ENCODE results near the gene CAMKK2.

Gene CAMKK2
- total RNA-seq = 13.3 to 24.4 (median 15.8) reads per million in 3 donors

DNA sequence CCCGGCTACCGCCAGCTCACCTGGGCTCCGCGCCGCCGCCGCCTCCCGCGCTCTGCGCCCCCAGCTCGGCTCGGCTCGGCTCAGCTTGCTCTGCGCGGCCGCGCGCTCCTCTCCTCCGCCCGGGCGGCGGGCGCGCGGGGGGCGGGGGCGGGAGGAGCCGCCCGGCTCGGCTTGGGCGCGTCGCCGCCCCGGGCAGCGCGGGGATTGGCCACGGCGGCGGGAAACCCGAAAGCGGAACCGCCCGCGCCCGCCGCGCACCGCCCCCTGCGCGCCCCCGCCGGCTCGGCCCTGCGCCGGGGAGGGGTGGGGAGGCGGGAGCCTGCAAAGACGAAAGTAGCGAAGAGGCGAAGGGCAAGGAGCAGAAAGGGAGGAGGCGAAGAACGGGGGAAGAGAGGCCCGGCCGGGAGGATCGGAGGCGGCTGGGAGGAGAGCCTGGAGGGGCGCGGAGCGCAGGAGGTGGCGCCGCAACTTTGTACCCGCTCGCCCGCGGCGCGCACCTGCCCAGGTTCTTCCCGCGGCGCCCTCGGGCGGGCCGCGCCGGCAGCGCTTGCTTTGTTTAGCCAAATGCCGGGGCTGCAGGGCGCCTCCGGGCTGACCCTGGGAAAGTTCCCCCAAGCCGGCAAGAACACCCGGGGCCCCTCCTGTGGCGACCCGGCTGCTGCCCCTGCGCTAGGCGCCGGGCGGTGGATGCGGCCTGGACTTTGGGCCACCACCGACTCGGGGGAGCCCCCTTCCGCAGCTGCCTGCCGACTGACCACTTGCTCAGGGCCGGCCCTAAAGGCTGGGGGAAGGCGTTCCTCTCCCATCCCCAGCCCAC, at the start of gene CAMKK2:
Gene CAMKK2 (minus strand): TSS at position 92 of the 817 bp plus-strand sequence. CDS start 22,183 bp downstream, outside the sequence.
- Histone ChIP-seq H3K27me3 (replicated peaks; ENCODE audit: control insufficient read depth, insufficient read depth, low read length, poor library complexity, severe bottlenecking) (no peaks in the 10 kb centered on the region), H3K36me3 (ENCODE audit: control insufficient read depth, insufficient read depth, low read length) (no peaks in the 10 kb centered on the region), H3K9me3 (ENCODE audit: control insufficient read depth, low read length) (no peaks in the 10 kb centered on the region), H3K4me1 (ENCODE audit: control insufficient read depth, insufficient read depth, low read length, poor library complexity, severe bottlenecking) (peaks cover 21% of the 10 kb centered on the region), H3K4me3 (ENCODE audit: insufficient read depth, low read depth, low read length, poor library complexity, severe bottlenecking) (peak within 1 kb of the TSS; percentile 92), H3K27ac (ENCODE audit: insufficient read depth, low read length, poor library complexity, severe bottlenecking) (peak within 1 kb of the TSS; percentile 65)
- peak; percentile 69 to 80 (median 78) for DNase-seq

DNA sequence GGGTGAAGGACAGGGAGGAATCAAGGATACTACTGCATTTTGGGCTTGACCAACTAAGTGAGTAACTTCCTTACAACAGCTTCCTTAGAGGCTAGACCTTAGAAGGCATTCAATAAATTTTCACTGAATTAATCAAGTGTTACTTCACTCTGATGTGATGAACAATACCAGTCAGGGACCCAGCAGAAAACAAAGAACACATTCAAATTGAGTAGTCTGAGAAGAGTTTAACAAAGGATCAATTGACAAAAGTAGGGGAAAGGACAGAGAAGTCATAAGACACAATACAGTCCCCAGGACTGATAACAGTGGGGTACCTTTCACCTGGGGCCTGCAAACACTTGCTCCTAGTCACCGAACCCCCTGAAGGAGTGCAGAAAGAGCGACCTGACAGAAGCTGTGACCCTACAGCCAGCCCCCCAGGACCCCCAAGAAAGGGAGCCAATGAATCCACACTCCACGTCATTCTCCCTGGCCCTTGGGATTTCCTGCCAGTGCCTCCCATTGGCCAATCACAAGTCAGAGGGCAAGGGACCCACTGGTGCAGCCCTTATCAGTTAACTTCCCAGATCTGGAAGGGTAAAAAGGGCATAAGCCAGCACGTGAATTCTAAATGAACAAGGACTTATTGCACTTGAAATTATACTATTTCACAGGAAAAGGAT, 48.8 kb upstream of the CAMKK2 start:
- no peaks in the 10 kb centered on the region for H3K27me3 ChIP-seq (replicated peaks; ENCODE audit: control insufficient read depth, insufficient read depth, low read length, poor library complexity, severe bottlenecking)
- H3K27ac ChIP-seq (ENCODE audit: insufficient read depth, low read length, poor library complexity, severe bottlenecking) = no peak overlapping the region
- H3K9me3 ChIP-seq (ENCODE audit: control insufficient read depth, low read length) = no peaks in the 10 kb centered on the region
- no peak for DNase-seq
- H3K36me3 ChIP-seq (ENCODE audit: control insufficient read depth, insufficient read depth, low read length) = peaks cover 57% of the 10 kb centered on the region
- H3K4me1 ChIP-seq (ENCODE audit: control insufficient read depth, insufficient read depth, low read length, poor library complexity, severe bottlenecking) = no peaks in the 10 kb centered on the region
- H3K4me3 ChIP-seq (ENCODE audit: insufficient read depth, low read depth, low read length, poor library complexity, severe bottlenecking) = no peak overlapping the region

DNA sequence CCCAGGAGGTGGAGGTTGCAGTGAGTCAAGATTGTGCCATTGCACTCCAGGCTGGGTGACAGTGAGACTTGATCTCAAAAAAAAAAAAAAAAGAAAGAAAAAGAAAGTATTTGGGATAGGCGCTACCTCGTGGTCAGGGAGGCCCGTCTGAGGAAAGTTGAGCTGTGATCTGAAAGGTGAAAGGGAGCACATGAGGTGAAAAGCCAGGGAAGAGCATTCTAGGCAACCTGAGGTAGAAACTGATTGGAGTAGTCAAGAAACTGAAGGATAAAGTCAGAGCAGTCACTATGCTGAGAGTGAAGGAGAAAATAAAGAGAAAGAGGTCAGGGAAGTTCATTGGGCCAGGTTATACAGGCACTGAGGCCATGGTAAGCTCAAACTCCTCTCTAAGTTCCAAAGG, 48.0 kb upstream of the CAMKK2 start:
- Histone ChIP-seq H3K27ac (ENCODE audit: insufficient read depth, low read length, poor library complexity, severe bottlenecking) (no peak overlapping the region), H3K36me3 (ENCODE audit: control insufficient read depth, insufficient read depth, low read length) (peaks cover 57% of the 10 kb centered on the region), H3K9me3 (ENCODE audit: control insufficient read depth, low read length) (no peaks in the 10 kb centered on the region), H3K27me3 (replicated peaks; ENCODE audit: control insufficient read depth, insufficient read depth, low read length, poor library complexity, severe bottlenecking) (no peaks in the 10 kb centered on the region), H3K4me3 (ENCODE audit: insufficient read depth, low read depth, low read length, poor library complexity, severe bottlenecking) (no peak overlapping the region), H3K4me1 (ENCODE audit: control insufficient read depth, insufficient read depth, low read length, poor library complexity, severe bottlenecking) (no peaks in the 10 kb centered on the region)
- no peak for DNase-seq

DNA sequence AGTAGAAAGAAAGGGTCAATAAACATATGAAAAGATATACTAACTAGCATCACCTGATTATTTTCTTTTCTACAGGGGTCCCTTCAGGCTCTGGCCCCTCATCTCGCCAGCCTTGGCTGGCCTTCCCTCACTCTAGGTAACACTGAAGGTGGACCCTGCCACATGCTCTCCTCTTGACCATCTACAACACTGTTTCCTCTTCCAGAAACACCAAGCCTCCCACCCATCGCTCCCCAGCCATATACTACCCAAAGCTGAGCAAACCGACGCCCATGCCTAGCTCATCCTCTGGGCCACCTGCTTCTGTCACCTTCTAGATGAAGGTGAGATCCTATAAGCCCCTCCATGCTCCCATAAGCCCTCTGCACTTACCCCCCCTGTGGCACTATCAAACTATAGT, 40.9 kb upstream of the CAMKK2 start:
- peaks cover 43% of the 10 kb centered on the region for H3K36me3 ChIP-seq (ENCODE audit: control insufficient read depth, insufficient read depth, low read length)

DNA sequence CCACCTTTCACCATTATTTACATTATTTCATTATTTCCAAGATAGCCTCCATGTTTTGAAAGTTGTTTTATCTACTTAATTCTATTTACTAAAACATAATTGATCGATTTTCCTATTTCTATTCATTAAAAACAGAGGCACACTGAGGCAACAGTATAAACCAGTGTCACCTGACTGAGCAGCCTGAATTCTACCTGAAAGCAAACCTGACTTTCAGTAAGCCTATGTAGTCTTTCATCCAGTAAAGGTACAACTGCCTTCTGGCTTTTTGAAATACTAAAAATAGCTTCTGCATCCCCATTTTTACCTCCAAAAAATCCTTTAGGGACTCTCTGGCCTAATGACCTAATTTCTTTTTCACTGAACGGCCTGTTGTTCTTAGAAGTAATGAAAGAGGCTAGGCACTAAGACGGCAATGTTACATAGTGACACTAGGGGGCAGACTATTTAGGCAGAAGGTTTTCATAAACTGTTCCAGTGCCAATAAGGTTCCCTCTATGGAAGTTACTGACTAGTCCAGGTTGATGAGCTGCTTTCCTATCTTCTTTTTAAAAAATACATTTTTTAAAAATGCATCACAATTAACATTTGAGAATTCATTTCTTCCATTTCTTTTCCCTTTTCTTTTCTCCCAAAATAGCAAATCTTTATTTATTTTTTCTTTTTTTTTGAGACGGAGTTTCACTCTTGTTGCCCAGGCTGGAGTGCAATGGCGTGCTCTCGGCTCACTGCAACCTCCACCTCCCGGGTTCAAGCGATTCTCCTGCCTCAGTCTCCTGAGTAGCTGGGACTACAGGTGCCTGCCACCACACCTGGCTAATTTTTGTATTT, 38.2 kb upstream of the CAMKK2 start:
- DNase-seq = no peak
- Histone ChIP-seq H3K9me3 (ENCODE audit: control insufficient read depth, low read length) (no peaks in the 10 kb centered on the region), H3K27me3 (replicated peaks; ENCODE audit: control insufficient read depth, insufficient read depth, low read length, poor library complexity, severe bottlenecking) (no peaks in the 10 kb centered on the region)

More for the DNA sequence above, 40.9 kb upstream of the CAMKK2 start:
- Histone ChIP-seq H3K4me3 (ENCODE audit: insufficient read depth, low read depth, low read length, poor library complexity, severe bottlenecking) (no peak overlapping the region), H3K27me3 (replicated peaks; ENCODE audit: control insufficient read depth, insufficient read depth, low read length, poor library complexity, severe bottlenecking) (no peaks in the 10 kb centered on the region), H3K4me1 (ENCODE audit: control insufficient read depth, insufficient read depth, low read length, poor library complexity, severe bottlenecking) (peaks cover 4% of the 10 kb centered on the region), H3K9me3 (ENCODE audit: control insufficient read depth, low read length) (no peaks in the 10 kb centered on the region), H3K27ac (ENCODE audit: insufficient read depth, low read length, poor library complexity, severe bottlenecking) (no peak overlapping the region)
- no peak for DNase-seq

DNA sequence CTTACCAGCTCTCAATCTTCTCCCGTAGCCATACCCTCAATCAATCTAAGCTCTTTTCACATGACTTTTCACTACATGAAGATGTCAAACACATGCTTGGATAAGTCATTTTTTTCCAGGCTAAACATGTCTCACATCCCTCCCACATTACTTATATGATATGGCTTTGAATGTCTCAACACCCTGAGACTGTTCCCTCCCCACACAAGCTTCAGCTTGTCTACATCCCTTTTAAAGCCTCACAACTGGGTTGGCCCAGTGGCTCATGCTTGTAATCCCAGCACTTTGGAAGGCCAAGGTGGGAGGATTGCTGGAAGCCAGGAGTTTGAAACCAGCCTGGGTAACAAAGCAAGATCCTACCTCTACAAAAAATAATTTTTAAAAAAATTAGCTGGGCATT, 37.2 kb upstream of the CAMKK2 start:
- no peaks in the 10 kb centered on the region for H3K9me3 ChIP-seq (ENCODE audit: control insufficient read depth, low read length)
- H3K36me3 ChIP-seq (ENCODE audit: control insufficient read depth, insufficient read depth, low read length) = peaks cover 67% of the 10 kb centered on the region
- H3K4me1 ChIP-seq (ENCODE audit: control insufficient read depth, insufficient read depth, low read length, poor library complexity, severe bottlenecking) = peaks cover 4% of the 10 kb centered on the region
- no peaks in the 10 kb centered on the region for H3K27me3 ChIP-seq (replicated peaks; ENCODE audit: control insufficient read depth, insufficient read depth, low read length, poor library complexity, severe bottlenecking)
- H3K4me3 ChIP-seq (ENCODE audit: insufficient read depth, low read depth, low read length, poor library complexity, severe bottlenecking) = no peak overlapping the region
- DNase-seq = no peak
- no peak overlapping the region for H3K27ac ChIP-seq (ENCODE audit: insufficient read depth, low read length, poor library complexity, severe bottlenecking)

More for the DNA sequence above, 38.2 kb upstream of the CAMKK2 start:
- Histone ChIP-seq H3K27ac (ENCODE audit: insufficient read depth, low read length, poor library complexity, severe bottlenecking) (no peak overlapping the region), H3K36me3 (ENCODE audit: control insufficient read depth, insufficient read depth, low read length) (peaks cover 59% of the 10 kb centered on the region), H3K4me1 (ENCODE audit: control insufficient read depth, insufficient read depth, low read length, poor library complexity, severe bottlenecking) (peaks cover 4% of the 10 kb centered on the region), H3K4me3 (ENCODE audit: insufficient read depth, low read depth, low read length, poor library complexity, severe bottlenecking) (no peak overlapping the region)

DNA sequence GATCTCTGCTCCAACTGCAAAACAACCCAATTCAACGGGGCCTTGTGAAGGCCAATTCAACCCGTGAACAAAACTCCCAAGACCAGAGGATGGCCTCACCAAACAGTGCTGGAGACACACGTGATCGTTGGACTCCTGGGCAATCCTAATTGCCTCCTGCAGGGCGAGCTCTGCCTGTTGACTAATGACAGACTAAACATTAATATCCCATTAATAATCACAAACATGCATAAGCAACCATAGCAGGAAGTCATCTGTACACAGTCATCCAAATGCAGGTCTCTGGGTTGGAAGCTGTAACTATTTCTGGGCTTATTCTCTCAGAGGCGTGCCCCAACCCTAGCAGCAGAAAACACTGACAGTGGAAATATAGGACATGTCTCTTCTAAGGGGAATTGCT, 34.7 kb upstream of the CAMKK2 start:
- Histone ChIP-seq H3K27ac (ENCODE audit: insufficient read depth, low read length, poor library complexity, severe bottlenecking) (no peak overlapping the region), H3K36me3 (ENCODE audit: control insufficient read depth, insufficient read depth, low read length) (peaks cover 85% of the 10 kb centered on the region), H3K9me3 (ENCODE audit: control insufficient read depth, low read length) (no peaks in the 10 kb centered on the region), H3K4me1 (ENCODE audit: control insufficient read depth, insufficient read depth, low read length, poor library complexity, severe bottlenecking) (peaks cover 4% of the 10 kb centered on the region), H3K27me3 (replicated peaks; ENCODE audit: control insufficient read depth, insufficient read depth, low read length, poor library complexity, severe bottlenecking) (no peaks in the 10 kb centered on the region), H3K4me3 (ENCODE audit: insufficient read depth, low read depth, low read length, poor library complexity, severe bottlenecking) (no peak overlapping the region)
- no peak for DNase-seq

DNA sequence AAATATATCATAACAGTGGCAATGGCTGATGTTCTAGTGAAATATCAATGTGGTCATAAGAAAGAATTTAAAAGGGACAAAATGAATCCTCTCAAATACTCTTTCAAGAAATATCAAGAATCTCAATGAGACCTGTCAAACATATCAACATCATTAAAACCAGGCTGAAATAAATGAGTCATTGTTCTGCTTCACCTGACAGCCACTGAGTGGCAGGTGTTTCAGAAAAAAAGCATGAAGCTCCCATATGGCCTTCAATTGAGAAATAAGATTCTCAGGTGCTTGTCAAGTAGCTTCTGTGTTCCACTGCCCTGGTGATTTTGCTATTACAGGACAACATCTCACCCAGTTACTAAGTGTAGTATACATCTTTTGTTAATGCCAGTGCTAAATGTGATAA, 34.2 kb upstream of the CAMKK2 start:
- Histone ChIP-seq H3K4me1 (ENCODE audit: control insufficient read depth, insufficient read depth, low read length, poor library complexity, severe bottlenecking) (peaks cover 4% of the 10 kb centered on the region), H3K9me3 (ENCODE audit: control insufficient read depth, low read length) (no peaks in the 10 kb centered on the region), H3K36me3 (ENCODE audit: control insufficient read depth, insufficient read depth, low read length) (peaks cover 89% of the 10 kb centered on the region), H3K27ac (ENCODE audit: insufficient read depth, low read length, poor library complexity, severe bottlenecking) (no peak overlapping the region), H3K4me3 (ENCODE audit: insufficient read depth, low read depth, low read length, poor library complexity, severe bottlenecking) (no peak overlapping the region), H3K27me3 (replicated peaks; ENCODE audit: control insufficient read depth, insufficient read depth, low read length, poor library complexity, severe bottlenecking) (no peaks in the 10 kb centered on the region)
- DNase-seq = no peak

DNA sequence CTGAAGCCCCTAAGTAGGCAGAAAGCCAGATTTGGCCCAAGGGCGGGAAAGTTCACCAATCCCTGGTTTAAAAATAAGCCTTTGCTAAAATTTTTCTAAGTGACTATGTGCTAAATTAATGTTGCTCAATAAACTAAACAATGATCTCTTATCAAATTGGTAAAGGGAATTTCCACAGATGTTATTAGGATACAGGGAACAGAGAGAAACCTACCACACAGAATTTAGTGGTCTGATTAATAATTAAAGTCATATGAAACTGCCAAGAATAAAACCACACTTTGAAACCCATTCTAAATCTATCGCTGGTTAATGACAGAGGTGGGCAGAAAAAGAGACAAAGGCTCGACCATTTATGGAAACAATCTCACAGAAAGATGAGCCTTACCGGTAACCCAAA, 33.7 kb upstream of the CAMKK2 start:
- H3K27me3 ChIP-seq (replicated peaks; ENCODE audit: control insufficient read depth, insufficient read depth, low read length, poor library complexity, severe bottlenecking) = no peaks in the 10 kb centered on the region
- H3K9me3 ChIP-seq (ENCODE audit: control insufficient read depth, low read length) = no peaks in the 10 kb centered on the region
- H3K36me3 ChIP-seq (ENCODE audit: control insufficient read depth, insufficient read depth, low read length) = peaks cover 85% of the 10 kb centered on the region
- DNase-seq = no peak
- H3K4me3 ChIP-seq (ENCODE audit: insufficient read depth, low read depth, low read length, poor library complexity, severe bottlenecking) = no peak overlapping the region
- peaks cover 4% of the 10 kb centered on the region for H3K4me1 ChIP-seq (ENCODE audit: control insufficient read depth, insufficient read depth, low read length, poor library complexity, severe bottlenecking)
- H3K27ac ChIP-seq (ENCODE audit: insufficient read depth, low read length, poor library complexity, severe bottlenecking) = no peak overlapping the region
